Epithelial cell of esophagus (primary cell): ENCODE measurements around the gene VPS36.

Experiments used
- DNase-seq: peaks from one replicate; pipeline ENCODE4 v3.0.0; 2010; ENCODE audit warnings: low read depth
- H3K4me3 ChIP-seq: 2 replicates; pipeline ENCODE4 v1.5.1; 2011; ENCODE audit warnings: mild to moderate bottlenecking, low read length, control low read depth
- CTCF ChIP-seq: IDR thresholded peaks from 2 replicates; pipeline ENCODE4 v1.5.1; 2011; ENCODE audit warnings: low read depth, mild to moderate bottlenecking, low read length, control low read depth, inconsistent platforms; ENCODE audit not compliant: insufficient read depth; ENCODE audit errors: missing control alignments

Gene VPS36

GRCh38 chr13:52447815-52448552, 2.5 kb downstream of the VPS36 start:
- no peak for TF ChIP-seq CTCF
- peak overlapping the region; percentile 14 for H3K4me3 ChIP-seq
- peak; percentile 59 for DNase-seq

GRCh38 chr13:52447354-52447753, 3.1 kb downstream of the VPS36 start:
- peak; percentile 81 for DNase-seq
- H3K4me3 ChIP-seq = no peak overlapping the region
- TF ChIP-seq CTCF = no peak

GRCh38 chr13:52446265-52446664, 4.2 kb downstream of the VPS36 start:
- DNase-seq = peak; percentile 86
- TF ChIP-seq CTCF = no peak
- peak overlapping the region; percentile 7 for H3K4me3 ChIP-seq

GRCh38 chr13:52432456-52432855, 18.0 kb downstream of the VPS36 start:
- no peak for TF ChIP-seq CTCF

GRCh38 chr13:52428295-52428694, 22.1 kb downstream of the VPS36 start:
- no peak for TF ChIP-seq CTCF
- peak; percentile 73 for DNase-seq
- H3K4me3 ChIP-seq = no peak overlapping the region

More at GRCh38 chr13:52432456-52432855, 18.0 kb downstream of the VPS36 start:
- DNase-seq = no peak
- no peak overlapping the region for H3K4me3 ChIP-seq

GRCh38 chr13:52421216-52421615, 29.2 kb downstream of the VPS36 start:
- no peak for DNase-seq
- H3K4me3 ChIP-seq = no peak overlapping the region
- TF ChIP-seq CTCF = no peak

- H3K4me3 ChIP-seq = no peak overlapping the region
- TF ChIP-seq CTCF = no peak
- no peak for DNase-seq
Observed at GRCh38 chr13:52419080-52419479, 31.4 kb downstream of the VPS36 start.
